ENCODE data around the gene KIAA1671. TPM values are rescaled to one million over a fixed set of nuclear protein-coding genes. Genes with fewer than 3 reads are reported as not detected.

The KIAA1671 gene
- polyA plus RNA-seq, 1 donor from 2014 or later, result 3.0 TPM

DNA sequence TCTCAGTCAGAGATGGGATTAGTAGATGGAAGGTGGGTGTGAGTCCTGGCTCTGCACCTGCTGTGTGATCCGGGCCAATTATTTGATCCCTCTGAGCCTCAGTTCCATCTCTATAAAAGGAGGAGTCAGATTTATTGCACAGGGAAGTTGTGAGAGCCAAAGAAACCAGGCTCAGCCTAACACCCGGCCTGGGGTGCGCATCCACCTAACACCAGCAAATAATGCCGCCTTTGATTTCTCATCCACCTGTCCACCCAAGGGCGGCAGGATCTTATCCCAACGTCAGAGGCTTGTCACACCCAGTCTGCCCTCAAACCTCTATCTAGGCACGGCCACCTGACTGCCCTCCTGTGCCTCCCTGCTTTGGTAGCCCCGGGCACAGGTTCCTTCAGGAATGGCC, 269.3 kb downstream of the KIAA1671 start:
- no peak for TF ChIP-seq REST (IDR thresholded peaks at IDR 0.05; ENCODE audit: borderline replicate concordance)
- no peak for TF ChIP-seq SMC3 (conservative IDR thresholded peaks at IDR 0.05; ENCODE audit: poor library complexity)
- no peak for TF ChIP-seq EP300 (conservative IDR thresholded peaks at IDR 0.05; ENCODE audit: poor library complexity, severe bottlenecking)
- TF ChIP-seq MXI1 (conservative IDR thresholded peaks at IDR 0.05; ENCODE audit: poor library complexity, severe bottlenecking), result no peak
- no peak for TF ChIP-seq POLR2AphosphoS5 (IDR thresholded peaks at IDR 0.05)
- no peak for TF ChIP-seq RAD21 (conservative IDR thresholded peaks at IDR 0.05)
- TF ChIP-seq EZH2 (IDR thresholded peaks at IDR 0.05; ENCODE audit: borderline replicate concordance, insufficient read depth, low read length, poor library complexity, severe bottlenecking), result no peak
- TF ChIP-seq TAF1 (IDR thresholded peaks at IDR 0.05; ENCODE audit: low read depth), result no peak
- TF ChIP-seq, protein P1, sequence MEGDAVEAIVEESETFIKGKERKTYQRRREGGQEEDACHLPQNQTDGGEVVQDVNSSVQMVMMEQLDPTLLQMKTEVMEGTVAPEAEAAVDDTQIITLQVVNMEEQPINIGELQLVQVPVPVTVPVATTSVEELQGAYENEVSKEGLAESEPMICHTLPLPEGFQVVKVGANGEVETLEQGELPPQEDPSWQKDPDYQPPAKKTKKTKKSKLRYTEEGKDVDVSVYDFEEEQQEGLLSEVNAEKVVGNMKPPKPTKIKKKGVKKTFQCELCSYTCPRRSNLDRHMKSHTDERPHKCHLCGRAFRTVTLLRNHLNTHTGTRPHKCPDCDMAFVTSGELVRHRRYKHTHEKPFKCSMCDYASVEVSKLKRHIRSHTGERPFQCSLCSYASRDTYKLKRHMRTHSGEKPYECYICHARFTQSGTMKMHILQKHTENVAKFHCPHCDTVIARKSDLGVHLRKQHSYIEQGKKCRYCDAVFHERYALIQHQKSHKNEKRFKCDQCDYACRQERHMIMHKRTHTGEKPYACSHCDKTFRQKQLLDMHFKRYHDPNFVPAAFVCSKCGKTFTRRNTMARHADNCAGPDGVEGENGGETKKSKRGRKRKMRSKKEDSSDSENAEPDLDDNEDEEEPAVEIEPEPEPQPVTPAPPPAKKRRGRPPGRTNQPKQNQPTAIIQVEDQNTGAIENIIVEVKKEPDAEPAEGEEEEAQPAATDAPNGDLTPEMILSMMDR (IDR thresholded peaks at IDR 0.05; ENCODE audit: poor library complexity, severe bottlenecking), result no peak
- Histone ChIP-seq H2AFZ (ENCODE audit: low read depth, low read length) (no peak overlapping the region), H3K36me3 (ENCODE audit: insufficient read depth, low read length) (no peaks in the 10 kb centered on the region), H3K9ac (ENCODE audit: low read length) (no peak overlapping the region), H3K9me3 (ENCODE audit: low read length) (no peaks in the 10 kb centered on the region), H3K79me2 (replicated peaks; ENCODE audit: insufficient read depth, low read length) (no peaks in the 10 kb centered on the region), H3K27me3 (ENCODE audit: insufficient read depth, low read depth, low read length) (no peaks in the 10 kb centered on the region), H4K20me1 (ENCODE audit: insufficient read depth) (no peaks in the 10 kb centered on the region), H3K4me3 (ENCODE audit: low read length) (no peak overlapping the region), H3F3A (ENCODE audit: insufficient read depth, low read length, poor library complexity, severe bottlenecking) (no peaks in the 10 kb centered on the region), H3K4me2 (ENCODE audit: low read length) (no peak overlapping the region), H3K9me2 (ENCODE audit: insufficient read depth, low read length) (no peaks in the 10 kb centered on the region), H3K27ac (ENCODE audit: low read length) (no peak overlapping the region)

GRCh38 chr22:25223269-25223850, 270.8 kb downstream of the KIAA1671 start:
- Histone ChIP-seq H3K9ac (ENCODE audit: low read length) (no peak overlapping the region), H3K79me2 (replicated peaks; ENCODE audit: insufficient read depth, low read length) (no peaks in the 10 kb centered on the region), H3K27ac (ENCODE audit: low read length) (no peak overlapping the region), H3K4me3 (ENCODE audit: low read length) (no peak overlapping the region), H2AFZ (ENCODE audit: low read depth, low read length) (no peak overlapping the region), H3K9me2 (ENCODE audit: insufficient read depth, low read length) (no peaks in the 10 kb centered on the region), H3K36me3 (ENCODE audit: insufficient read depth, low read length) (no peaks in the 10 kb centered on the region), H3K9me3 (ENCODE audit: low read length) (no peaks in the 10 kb centered on the region), H3K4me2 (ENCODE audit: low read length) (no peak overlapping the region), H3K27me3 (ENCODE audit: insufficient read depth, low read depth, low read length) (no peaks in the 10 kb centered on the region), H4K20me1 (ENCODE audit: insufficient read depth) (no peaks in the 10 kb centered on the region), H3F3A (ENCODE audit: insufficient read depth, low read length, poor library complexity, severe bottlenecking) (no peaks in the 10 kb centered on the region)
- TF ChIP-seq POLR2AphosphoS5 (IDR thresholded peaks at IDR 0.05) (no peak), REST (IDR thresholded peaks at IDR 0.05; ENCODE audit: borderline replicate concordance) (no peak), RAD21 (conservative IDR thresholded peaks at IDR 0.05) (no peak), EZH2 (IDR thresholded peaks at IDR 0.05; ENCODE audit: borderline replicate concordance, insufficient read depth, low read length, poor library complexity, severe bottlenecking) (no peak), TAF1 (IDR thresholded peaks at IDR 0.05; ENCODE audit: low read depth) (no peak), EP300 (conservative IDR thresholded peaks at IDR 0.05; ENCODE audit: poor library complexity, severe bottlenecking) (no peak), SMC3 (conservative IDR thresholded peaks at IDR 0.05; ENCODE audit: poor library complexity) (no peak), MXI1 (conservative IDR thresholded peaks at IDR 0.05; ENCODE audit: poor library complexity, severe bottlenecking) (no peak)
- TF ChIP-seq, protein P1 (IDR thresholded peaks at IDR 0.05; ENCODE audit: poor library complexity, severe bottlenecking), result no peak
